Pancreas (tissue), 10 donors: ENCODE measurements around the gene PLCH2. TPM values are rescaled to one million over a fixed set of nuclear protein-coding genes. Genes with fewer than 3 reads are reported as not detected.

Experiments used
- ATAC-seq, 4 donors: fragments of 200-7000 bp; cut with Tn5 transposase; one replicate each; pipeline versions ENCODE4 v1.8.0 to v1.9.1; 2020; ENCODE audit warnings: mild to moderate bottlenecking in 4 of 4, moderate library complexity in 4 of 4
- DNase-seq, 6 donors: peaks; one replicate each; pipeline ENCODE4 v3.0.0-alpha.2; 2020
- FAIRE-seq: peaks from 2 replicates; lab custom pipeline; 2012; peaks lifted over from hg19 to GRCh38; lab: Jason Lieb, UNC
- H3K27ac ChIP-seq, 4 donors: fragments of 200-600 bp; sonication (generic); 1 replicate in 3 of 4; 2 replicates in 1 of 4; pipeline versions ENCODE4 v1.5.0 to v1.8.0; 2020
- H3K27me3 ChIP-seq, 4 donors: fragments of 200-600 bp; one replicate each; pipeline ENCODE4 v1.8.0; 2021
- H3K36me3 ChIP-seq, 3 donors: fragments of 200-600 bp; sonication (generic) in 1 of 3; one replicate each; pipeline versions ENCODE4 v1.5.0 to v1.8.0; 2020 to 2021
- H3K4me1 ChIP-seq, 3 donors: fragments of 200-600 bp; one replicate each; pipeline ENCODE4 v1.8.0; 2021
- H3K4me3 ChIP-seq, 4 donors: fragments of 200-600 bp; sonication (generic) in 2 of 4; one replicate each; pipeline versions ENCODE4 v1.5.0 to v1.8.0; 2020 to 2021
- H3K9me3 ChIP-seq, 4 donors: fragments of 200-600 bp; one replicate each; pipeline ENCODE4 v1.8.0; 2021
- WGBS, 2 donors: extraction: QIAGEN DNeasy Blood & Tissue Kit; methylation state at CpG; one replicate each; pipeline ENCODE4 v1.1.7; 2013; 5-methylcytosine and 5-hydroxymethylcytosine counted together
- intact Hi-C, 3 donors: fragments of 100-400 bp; cut with DNase I; formaldehyde crosslinking; loops; one replicate each; pipeline versions ENCODE4 v1.11.1 to v1.14.2; 2022
- polyA plus RNA-seq, 2 donors: library from polyadenylated mRNA; stranded (reverse); fragments of 200-250 nt; gene quantifications; one replicate each; pipeline ENCODE4 v1.2.3, GENCODE V29; 2013
- total RNA-seq, 6 donors: library from RNA; stranded (reverse); fragmentation: NEBNext Ultra II Directional in 4 of 6; extraction: Animal tissue kit (Norgen Biotek cat#: 25700) in 4 of 6; gene quantifications; one replicate each; pipeline versions ENCODE4 v1.2.1 to v1.2.4, GENCODE V29; 2021 to 2023
- TF ChIP-seq, protein P1 (sequence below), 4 donors: fragments of 200-600 bp; sonication (generic) in 3 of 4; IDR thresholded peaks; one replicate each; pipeline versions ENCODE4 v1.5.0 to v1.8.0; 2021; ENCODE audit warnings: antibody characterized with exemption in 4 of 4
- donor health status: healthy with polysubstance abuse.
- donor health status: DM: no; HTN: no; CAD: no; lungs with moderate emphysema.
- donor health status: DM: no; HTN: no; CAD: no.
- donor health status: control.
- donor health status: control.
- donor health status: Bipolar disorder and iron deficiency.
- donor health status: DM: yes; HTN: yes; CAD: no.
- donor health status: DM: no; HTN: no; CAD: no.
- donor health status: DM: no; HTN: no; CAD: no.
- donor health status: DM: yes; HTN: yes; CAD: no.

PLCH2 gene
- total and polyA plus RNA-seq, 8 donors, result 0.79 to 163 (median 3.3) TPM

DNA sequence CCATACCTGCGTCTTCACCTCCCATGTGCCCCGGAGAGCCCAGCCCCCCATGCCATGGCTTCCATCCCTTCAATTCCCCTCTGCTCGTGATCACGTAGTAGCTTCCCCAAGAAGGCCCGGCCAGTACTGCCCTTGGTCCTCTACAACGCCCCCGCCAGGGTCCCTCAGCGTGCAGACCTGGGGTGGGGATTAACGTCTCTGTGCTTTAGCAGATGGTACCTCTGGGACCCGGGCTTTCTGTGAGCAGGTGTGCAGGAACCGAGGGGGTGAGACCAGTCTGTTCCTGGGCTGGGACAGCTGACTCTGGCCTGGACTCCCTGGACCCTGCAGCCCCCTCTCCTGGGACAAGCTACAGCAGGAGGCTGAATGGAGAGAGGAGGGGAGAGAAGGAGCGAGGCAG lies 1.2 kb downstream of the PLCH2 start:
- 49 to 50% methylated on average over 12 of the region's 12 CpGs for WGBS, 2 donors
- intact Hi-C loops, result no loop called here
- ATAC-seq (no peak), FAIRE-seq (no peak), DNase-seq (no peak)
- no peaks in the 10 kb centered on the region for H3K36me3 ChIP-seq
- no peaks in the 10 kb centered on the region for H3K4me1 ChIP-seq
- TF ChIP-seq, protein P1, sequence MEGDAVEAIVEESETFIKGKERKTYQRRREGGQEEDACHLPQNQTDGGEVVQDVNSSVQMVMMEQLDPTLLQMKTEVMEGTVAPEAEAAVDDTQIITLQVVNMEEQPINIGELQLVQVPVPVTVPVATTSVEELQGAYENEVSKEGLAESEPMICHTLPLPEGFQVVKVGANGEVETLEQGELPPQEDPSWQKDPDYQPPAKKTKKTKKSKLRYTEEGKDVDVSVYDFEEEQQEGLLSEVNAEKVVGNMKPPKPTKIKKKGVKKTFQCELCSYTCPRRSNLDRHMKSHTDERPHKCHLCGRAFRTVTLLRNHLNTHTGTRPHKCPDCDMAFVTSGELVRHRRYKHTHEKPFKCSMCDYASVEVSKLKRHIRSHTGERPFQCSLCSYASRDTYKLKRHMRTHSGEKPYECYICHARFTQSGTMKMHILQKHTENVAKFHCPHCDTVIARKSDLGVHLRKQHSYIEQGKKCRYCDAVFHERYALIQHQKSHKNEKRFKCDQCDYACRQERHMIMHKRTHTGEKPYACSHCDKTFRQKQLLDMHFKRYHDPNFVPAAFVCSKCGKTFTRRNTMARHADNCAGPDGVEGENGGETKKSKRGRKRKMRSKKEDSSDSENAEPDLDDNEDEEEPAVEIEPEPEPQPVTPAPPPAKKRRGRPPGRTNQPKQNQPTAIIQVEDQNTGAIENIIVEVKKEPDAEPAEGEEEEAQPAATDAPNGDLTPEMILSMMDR (IDR thresholded peaks at IDR 0.05), result no peak
- no peak overlapping the region for H3K27ac ChIP-seq
- no peaks in the 10 kb centered on the region for H3K27me3 ChIP-seq
- no peaks in the 10 kb centered on the region for H3K9me3 ChIP-seq
- H3K4me3 ChIP-seq, result no peak overlapping the region

DNA sequence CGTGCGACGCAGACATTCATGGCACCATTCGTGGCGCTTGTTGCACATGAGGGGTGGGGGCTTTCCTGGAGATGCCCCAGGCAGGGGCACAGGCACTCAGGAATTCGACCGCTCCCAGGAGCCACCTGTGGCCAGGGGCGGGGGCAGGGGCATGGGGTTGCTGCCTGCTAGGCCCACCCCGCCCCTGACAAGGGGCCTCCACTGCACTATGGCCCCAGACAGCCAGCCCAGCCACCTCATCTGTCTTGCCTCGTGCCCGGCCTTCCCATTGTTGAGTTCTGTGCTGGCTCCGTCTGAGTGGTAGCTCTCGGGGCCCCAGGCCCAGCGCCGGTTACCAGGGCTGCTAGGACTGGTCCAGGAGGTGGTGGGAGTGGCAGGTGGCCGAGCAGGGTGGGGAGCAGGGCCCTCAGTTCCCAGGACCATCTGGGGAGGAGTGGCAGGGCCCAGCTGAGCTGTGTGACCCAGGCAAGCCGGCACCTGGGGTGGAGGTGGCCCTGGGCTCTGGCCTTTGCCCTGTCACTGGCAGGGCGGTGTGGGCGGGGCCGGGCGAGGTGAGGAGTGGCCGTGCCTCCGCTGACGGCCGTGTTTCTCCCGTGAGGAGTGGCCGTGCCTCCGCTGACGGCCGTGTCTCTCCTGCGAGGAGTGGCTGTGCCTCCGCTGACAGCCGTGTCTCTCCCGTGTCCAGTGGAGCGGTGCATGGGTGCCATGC lies 1.9 kb downstream of the PLCH2 start:
- DNase-seq (no peak), FAIRE-seq (no peak), ATAC-seq (no peak)
- no peaks in the 10 kb centered on the region for H3K36me3 ChIP-seq
- H3K9me3 ChIP-seq, result no peaks in the 10 kb centered on the region
- H3K27me3 ChIP-seq, result no peaks in the 10 kb centered on the region
- no peak overlapping the region for H3K4me3 ChIP-seq
- 39 to 44% methylated on average over 34 to 35 of the region's 35 CpGs for WGBS, 2 donors
- intact Hi-C loops, result no loop called here
- no peak overlapping the region for H3K27ac ChIP-seq
- no peaks in the 10 kb centered on the region for H3K4me1 ChIP-seq
- TF ChIP-seq, protein P1 (IDR thresholded peaks at IDR 0.05), result no peak

DNA sequence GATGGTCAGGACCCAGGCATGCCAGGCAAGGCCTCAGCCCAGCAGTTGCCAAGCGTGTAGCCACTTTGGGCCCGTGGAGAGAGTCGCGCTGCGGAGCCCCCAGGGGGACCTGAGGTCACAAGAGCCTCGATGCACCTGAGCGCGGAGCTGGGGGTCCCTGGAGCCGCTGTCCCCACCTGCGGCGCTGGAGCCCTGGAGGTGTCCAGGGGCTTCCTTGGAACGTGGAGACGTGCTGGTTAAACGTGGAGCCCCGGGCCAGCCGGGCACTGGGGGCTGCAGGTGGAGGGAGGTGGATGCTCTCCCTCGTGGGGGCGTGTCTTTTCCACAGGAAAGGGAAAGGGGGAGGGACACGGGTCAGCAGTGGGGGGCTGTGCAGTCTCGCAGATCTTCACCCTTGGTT lies 3.1 kb downstream of the PLCH2 start:
- no peaks in the 10 kb centered on the region for H3K27me3 ChIP-seq
- H3K36me3 ChIP-seq, result no peaks in the 10 kb centered on the region
- H3K4me3 ChIP-seq, result no peak overlapping the region
- H3K27ac ChIP-seq, result no peak overlapping the region
- ATAC-seq (no peak), FAIRE-seq (no peak), DNase-seq (no peak)
- H3K4me1 ChIP-seq, result no peaks in the 10 kb centered on the region
- no peaks in the 10 kb centered on the region for H3K9me3 ChIP-seq
- 59 to 73% methylated on average over 19 to 20 of the region's 20 CpGs for WGBS, 2 donors
- TF ChIP-seq, protein P1 (IDR thresholded peaks at IDR 0.05), result no peak
- intact Hi-C loops, result no loop called here

DNA sequence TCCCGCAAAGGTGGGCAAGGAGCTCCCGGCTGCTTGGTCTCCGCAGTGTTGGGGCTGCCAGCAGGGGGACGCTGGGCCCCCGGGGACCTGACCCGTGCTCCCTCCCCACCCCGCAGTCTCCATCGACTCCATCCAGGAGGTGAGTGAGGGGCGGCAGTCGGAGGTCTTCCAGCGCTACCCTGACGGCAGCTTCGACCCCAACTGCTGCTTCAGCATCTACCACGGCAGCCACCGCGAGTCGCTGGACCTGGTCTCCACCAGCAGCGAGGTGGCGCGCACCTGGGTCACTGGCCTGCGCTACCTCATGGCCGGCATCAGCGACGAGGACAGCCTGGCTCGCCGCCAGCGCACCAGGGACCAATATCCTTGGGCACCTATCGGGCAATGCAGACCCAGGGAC lies 3.5 kb downstream of the PLCH2 start:
- intact Hi-C loops, result no loop called here
- Histone ChIP-seq H3K27ac (no peak overlapping the region), H3K9me3 (no peaks in the 10 kb centered on the region), H3K4me1 (no peaks in the 10 kb centered on the region), H3K4me3 (no peak overlapping the region), H3K27me3 (no peaks in the 10 kb centered on the region), H3K36me3 (no peaks in the 10 kb centered on the region)
- FAIRE-seq (no peak), DNase-seq (no peak), ATAC-seq (no peak)
- TF ChIP-seq, protein P1 (IDR thresholded peaks at IDR 0.05), result no peak
- WGBS, 2 donors, result 70 to 75% methylated on average over 27 to 28 of the region's 28 CpGs

DNA sequence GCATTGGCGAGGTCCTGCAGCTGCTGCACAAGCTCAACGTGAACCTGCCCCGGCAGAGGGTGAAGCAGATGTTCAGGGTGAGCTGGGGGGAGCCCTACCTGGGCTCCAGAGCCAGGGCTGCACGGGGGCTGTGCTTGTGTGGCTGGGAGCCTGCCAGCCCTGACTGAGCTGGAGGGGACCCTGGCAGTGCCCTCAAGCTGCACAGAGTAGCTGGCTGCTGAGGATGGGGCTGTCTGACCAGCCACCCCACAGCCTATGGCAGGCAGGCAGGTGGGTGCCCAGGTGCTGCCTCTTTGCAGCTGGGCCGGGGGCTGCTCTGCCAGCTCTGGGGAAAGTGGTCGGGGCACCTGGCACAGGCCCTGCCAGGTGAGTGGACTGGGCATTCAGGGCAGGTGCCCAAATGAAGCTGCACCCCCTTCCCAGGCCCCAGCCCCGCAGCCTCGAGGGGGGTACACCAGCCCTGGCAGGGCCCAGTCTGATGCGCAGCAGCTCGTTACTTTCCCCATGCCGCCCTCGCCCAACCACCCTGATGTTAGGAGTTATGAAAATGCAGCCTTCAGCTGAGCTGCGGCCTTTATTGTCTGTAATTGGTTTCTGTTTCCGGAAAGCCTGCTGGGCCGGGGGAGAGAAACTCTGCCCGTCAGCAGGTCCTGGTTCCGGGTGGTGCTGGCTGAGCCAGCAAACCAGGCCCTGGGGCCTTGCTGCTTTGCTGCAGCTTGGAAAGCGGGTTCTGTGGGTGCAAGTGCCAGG lies 4.3 kb downstream of the PLCH2 start:
- Histone ChIP-seq H3K27ac (no peak overlapping the region), H3K9me3 (no peaks in the 10 kb centered on the region), H3K36me3 (no peaks in the 10 kb centered on the region), H3K4me1 (no peaks in the 10 kb centered on the region), H3K4me3 (no peak overlapping the region), H3K27me3 (no peaks in the 10 kb centered on the region)
- no peak for FAIRE-seq
- ATAC-seq, result peak in 1 of 4 donors; percentile 11
- TF ChIP-seq, protein P1 (IDR thresholded peaks at IDR 0.05), result no peak
- WGBS, 2 donors, result 73 to 75% methylated on average over 18 of the region's 18 CpGs
- no peak for DNase-seq
- intact Hi-C loops, result no loop called here
